Stimulated activated CD8-positive, alpha-beta memory T cell treated with anti-CD3 and anti-CD28 coated beads, Interleukin-7, amount 100 ng/mL, for 4 hours (primary cell): ENCODE measurements around the gene RASSF5.
A peak's percentile ranks its signal among the peaks of the same experiment; 100 is the strongest.
"Not testable (repeated sequence)": the region's sequence is repeated elsewhere in the genome, so short reads cannot be mapped to it uniquely, and the experiment has no call there.

Experiments used
- DNase-seq, 2 donors: peaks; one replicate each; pipeline ENCODE4 v3.0.0-alpha.2; 2020; ENCODE audit warnings: low read depth in 2 of 2

Gene RASSF5

DNA sequence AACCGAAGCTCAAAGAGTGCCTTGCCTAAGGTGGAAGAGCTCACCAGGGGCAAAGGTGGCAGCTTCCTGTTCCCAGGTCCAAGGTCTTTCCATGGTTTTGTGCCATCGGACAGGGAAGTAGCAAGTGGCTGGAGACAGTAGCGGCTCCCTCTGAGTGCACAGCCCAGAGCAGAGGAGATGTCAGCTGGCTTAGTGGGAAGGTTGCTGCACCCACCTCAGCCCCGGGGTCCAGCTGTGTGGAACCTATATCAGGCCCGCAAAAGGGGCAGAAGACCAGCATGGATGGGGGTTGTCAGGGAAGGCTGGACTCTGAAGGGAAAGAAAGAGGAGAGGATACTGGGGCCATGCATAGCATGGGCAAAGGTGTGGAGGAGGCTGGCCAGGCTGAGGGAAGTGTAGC is 30.2 kb upstream of the RASSF5 start:
- no peak for DNase-seq

DNA sequence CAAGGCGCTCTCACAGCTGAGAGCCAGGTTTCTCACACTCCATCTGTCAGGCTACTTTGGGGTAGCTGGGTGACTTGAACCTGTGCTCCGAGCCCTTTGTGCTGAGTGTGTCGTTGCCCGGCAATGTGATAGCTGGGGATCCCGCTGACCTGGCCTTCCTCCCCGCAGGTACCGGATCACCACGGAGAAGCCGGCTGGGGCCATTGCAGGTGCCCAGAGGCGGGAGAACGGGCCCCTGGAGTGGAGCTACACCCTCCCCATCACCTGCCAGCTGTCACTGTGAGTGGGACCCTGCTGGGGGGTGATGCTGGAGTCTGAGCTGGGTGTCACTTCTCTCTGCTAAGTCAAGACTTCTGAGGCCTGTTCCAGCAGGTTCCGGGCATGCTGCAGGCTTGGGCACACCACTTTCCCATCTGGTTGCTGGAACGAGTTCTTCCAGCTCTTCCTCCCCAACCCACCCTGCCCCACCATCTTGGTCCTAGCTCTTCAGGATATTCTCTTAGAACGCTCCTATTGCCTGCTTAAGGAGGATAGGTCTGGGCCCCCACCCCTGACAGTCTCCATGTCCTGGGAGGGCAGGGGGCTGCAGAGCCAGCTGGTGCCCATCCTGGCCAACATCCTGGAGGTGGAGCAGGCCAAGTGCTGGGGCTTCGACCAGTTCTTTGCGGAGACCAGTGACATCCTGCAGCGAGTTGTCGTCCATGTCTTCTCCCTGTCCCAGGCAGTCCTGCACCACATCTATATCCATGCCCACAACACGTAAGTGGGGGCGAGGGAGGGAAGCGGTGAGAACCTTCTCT is 29.6 kb upstream of the RASSF5 start:
- no peak for DNase-seq

DNA sequence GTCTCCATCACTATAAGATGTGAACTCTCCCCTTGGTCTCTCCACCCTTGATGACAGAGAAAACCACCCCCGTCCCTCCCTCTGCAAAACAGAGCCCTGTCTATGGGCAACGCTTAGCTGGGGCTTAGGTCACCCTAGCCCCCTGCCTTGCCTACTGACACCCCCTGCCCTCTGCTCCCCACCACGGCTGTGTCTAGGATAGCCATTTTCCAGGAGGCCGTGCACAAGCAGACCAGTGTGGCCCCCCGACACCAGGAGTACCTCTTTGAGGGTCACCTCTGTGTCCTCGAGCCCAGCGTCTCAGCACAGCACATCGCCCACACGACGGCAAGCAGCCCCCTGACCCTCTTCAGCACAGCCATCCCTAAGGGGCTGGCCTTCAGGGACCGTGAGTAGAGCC is 28.6 kb upstream of the RASSF5 start:
- DNase-seq = no peak

DNA sequence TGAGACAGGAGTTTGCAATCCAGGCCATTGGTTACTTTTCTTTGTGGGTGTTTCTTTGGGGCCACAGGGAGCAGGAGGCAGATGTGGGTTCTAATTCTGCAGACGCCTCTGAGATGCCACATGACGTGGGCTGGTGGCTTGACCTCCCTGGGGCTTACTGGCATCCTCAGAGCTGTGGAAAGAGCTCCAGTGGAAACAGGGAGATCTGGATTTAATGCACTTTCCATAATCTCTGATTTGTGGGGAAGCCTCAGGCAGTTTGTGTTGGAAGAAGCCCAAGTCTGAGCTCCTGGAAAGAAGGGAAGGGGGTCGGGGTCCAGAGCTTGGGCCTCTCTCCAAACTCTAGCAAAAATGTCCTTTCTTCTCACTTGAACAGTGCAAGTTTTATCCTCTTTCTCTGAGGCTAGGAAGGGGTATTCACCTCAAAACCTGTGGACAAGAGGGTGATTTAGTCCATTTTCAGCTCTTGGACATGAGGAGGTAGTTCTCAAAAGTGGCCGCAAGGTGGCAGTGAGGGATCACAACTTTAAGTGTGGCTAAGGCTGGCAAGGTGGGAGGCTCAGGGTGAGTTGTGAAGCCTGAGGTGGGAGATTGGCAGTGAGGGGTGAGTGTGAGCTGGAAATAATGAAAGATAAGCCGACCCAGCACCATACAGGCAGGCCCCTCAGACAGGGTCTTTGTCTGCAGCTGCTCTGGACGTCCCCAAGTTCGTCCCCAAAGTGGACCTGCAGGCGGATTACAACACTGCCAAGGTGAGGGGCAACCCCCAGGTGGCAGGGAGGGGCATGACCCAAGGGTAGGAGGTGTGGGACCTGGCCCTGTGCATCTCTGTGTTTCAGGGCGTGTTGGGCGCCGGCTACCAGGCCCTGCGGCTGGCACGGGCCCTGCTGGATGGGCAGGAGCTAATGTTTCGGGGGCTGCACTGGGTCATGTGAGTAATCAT is 27.9 kb upstream of the RASSF5 start:
- DNase-seq = peak; percentile 47 to 51

DNA sequence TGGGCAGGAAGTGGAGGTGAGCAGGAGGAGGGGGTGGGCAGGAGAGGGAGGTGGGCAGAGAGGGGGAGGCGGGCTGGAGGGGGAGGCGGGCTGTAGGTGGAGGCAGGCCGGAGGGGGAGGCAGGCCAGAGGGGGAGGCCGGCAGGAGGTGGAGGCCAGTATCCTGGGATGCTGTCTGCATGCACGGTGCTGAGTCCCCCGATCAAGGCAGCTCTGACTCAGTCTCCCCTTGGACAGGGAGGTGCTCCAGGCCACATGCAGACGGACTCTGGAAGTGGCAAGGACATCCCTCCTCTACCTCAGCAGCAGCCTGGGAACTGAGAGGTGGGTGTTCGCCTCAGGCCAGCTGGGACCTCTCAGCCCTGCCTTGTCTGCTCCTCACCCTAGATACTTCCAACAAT is 27.1 kb upstream of the RASSF5 start:
- DNase-seq = no peak

DNA sequence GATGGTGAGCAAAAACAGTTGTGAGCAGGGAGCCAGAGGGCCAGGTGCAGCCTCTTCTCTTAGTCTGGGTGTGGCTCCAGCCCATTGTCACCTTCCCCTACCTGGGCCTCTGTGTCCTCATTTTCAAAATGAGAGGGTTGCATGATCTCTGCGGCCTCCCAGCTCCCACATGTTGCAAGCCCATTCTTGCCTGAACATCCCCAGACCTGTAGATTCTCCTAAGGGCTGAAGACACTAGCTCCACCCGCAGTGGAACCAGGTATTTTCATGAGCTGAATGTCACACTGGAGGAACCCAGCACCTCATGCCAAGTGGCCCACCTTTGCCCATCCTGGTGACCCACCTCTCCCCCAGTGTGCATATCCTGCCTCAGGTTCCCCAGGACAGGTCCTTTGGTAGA is 24.7 kb upstream of the RASSF5 start:
- DNase-seq = no peak

DNA sequence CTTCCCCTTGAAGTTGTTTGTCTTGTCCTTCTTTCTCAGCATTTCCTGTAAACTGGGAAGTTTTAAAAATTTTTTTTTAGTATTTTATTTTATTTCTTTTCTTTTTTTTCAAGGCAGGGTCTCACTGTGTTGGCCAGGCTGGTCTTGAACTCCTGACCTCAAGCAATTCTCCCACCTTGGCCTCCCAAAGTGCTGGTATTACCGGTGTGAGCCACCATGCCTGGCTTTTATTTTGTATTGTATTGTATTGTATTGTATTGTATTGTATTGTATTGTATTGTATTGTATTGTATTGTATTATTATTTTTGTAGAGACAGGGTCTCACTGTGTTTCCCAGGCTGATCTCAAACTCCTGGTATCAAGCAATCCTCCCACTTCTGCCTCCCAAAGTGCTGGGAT is 23.5 kb upstream of the RASSF5 start:
- DNase-seq = not testable (repeated sequence)

DNA sequence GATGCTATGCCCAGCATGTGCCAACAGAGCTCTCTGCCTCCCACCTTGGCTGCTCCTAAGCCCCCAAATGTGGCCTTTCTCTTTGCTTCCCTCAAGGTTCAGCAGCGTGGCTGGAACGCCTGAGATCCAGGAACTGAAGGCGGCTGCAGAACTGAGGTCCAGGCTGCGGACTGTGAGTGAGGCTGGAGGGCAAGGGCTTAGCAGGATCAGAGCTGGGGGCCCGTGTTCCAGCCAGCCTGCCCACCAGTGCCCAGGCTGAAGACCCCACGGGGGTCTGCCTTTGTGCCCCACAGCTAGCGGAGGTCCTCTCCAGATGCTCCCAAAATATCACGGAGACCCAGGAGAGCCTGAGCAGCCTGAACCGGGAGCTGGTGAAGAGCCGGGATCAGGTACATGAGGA is 22.4 kb upstream of the RASSF5 start:
- DNase-seq = no peak

DNA sequence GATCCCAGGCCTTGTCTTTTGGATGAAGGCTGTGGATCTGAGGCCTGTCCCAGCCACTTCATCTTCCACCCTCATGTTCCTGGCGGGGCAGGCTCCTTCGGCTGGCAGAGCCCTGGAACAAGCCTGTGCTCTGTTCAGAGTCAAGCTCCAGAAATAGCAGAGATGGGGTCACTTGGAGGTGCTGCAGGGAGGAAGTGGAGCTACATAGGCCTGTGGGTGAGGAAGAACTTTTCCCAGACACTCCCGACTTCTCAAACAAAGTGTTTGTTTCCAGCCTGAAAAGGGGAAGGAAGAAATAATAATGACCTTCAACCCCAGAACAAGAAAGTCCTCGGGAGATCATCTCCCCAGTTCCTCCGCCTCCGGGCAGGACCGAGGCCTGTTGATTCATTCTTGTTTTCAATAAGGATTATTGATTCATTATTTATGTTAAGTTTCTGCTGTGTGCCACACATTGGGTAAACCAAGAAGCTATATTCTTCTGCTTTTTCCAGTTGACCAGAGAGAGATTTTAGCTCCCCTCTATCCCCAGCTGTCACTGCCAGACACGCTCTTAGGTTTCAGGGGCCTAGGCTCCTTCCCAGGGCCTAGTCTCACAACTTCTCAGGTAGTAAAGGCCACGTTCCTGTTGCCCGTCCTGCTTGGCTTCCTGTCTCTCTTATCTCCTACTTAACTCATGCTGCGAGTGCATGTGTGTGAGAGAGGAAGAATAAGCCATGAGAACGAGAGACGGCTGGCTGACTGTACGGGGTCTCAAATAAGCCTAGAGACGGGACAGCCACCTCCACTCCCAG is 20.1 kb upstream of the RASSF5 start:
- DNase-seq = no peak

DNA sequence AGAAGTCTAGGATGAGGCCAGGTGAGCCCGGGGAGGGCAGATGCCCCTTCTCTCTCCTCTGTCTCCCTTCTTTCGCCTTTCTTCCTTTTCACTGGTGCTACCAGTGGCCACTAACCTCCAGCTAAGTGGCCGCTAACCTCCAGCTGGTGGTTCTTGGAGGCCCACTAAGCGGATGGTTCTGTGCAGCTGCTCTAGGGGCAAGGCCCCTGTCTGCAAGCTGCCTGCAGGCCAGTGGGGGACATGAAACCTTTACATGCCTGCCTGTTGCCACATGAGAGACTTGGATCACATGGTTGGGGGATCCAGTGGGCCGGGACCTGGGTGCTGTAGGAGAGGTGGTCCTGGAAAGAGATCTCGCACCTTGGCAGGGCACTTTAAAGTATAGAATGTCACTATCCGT is 19.4 kb upstream of the RASSF5 start:
- no peak for DNase-seq

DNA sequence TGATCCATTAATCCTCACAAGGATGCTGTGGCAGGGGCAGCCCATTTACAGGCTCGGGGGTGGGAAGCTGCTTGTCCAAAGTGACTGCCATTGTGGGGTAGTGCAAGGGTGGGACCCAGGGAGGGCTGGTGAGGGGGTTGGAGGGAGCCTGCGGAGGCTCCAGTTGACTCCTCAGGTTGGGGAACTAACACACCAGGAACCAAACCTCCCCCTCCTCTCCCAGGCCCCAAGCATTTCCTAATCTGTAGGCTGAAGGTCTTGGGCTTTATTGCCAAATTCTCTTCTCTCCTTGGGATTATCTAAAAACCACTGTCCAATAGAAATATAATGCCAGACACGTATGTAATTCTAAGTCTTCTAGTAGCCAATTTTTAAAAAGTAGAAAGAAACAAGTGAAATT is 18.9 kb upstream of the RASSF5 start:
- DNase-seq = no peak

DNA sequence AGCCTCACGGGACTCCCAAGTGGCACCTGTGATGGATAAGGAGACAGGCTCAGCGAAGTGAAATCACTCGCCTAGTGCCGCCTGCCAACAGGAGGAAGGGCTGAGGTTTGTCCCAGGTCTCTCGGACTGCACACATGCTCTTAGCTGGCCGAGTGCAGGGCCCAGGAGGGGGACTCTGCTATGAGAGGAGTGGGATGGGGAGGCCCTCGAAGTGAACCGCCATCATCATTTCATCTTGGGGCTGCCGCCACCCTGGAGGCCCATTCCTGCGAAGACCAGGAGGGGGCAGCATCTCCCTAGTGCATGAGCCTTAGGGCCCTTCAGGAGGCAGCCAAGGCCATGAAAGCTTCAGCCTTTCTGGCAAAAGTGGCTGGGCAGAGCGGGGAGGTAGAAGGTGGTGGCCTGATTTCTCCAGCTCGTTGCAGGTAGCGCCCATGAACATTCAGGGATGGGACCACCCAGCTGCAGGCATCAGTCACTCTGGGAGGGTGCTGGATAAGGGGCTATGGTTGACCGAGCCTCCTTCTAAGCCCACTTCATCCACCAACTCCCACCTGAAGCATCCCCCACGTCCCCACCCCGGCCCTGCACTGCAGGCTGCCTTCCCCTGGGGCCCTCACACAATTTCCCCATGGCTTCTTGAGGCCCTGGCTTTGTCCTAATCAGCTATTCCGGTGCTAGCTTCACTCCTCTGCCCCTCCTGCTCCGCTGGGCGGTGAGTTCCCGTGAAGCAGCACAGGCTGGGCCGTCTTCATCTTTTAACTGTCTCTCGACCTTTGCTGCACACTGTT is 17.2 kb upstream of the RASSF5 start:
- peak; percentile 53 to 56 for DNase-seq

DNA sequence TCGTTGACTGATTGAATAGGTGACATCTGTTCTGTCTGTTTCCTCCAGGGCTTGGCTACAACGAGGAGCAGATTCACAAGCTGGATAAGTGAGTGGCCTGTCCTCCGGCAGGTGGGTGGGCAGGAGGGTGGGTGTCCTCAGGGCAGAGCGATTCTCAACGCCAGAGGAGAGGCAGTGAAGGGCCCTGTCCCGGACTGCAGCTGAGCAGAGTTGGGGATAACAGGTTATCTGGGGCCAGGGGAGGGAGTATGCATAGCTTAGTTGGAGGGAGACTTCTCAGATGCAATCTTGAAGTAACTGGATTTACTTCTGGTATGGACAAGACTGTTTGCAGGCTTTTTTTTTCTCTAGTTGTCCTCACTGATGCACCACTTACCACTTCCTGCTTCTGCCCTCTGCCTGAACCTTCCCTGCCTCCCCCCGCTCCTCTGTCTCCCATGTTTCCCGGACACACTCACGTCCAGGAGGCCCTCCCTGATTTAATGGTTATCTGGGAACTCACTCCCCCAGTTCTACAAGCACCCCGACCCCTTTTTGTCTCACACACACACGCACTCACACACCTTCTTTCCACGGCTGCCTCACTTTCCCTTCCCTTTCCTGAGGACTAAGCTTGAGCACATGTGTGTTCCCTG is 16.4 kb upstream of the RASSF5 start:
- no peak for DNase-seq

DNA sequence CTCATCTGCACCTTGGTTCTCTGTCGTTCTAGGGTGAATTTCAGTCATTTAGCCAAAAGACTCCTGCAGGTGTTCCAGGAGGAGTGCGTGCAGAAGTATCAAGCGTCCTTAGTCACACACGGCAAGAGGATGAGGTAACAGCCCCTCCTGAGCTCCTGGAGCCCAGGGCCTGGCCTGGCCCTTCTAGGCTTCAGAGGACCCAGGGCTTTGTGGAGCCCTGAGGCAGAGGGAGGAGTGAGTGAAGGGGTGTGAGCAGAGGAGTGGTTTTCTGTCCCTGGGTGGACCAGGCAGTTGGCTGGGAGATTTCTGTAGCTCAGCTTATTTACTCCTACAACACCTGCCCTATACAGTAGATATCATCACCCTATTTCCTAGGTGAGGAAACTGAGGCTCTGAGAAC is 15.7 kb upstream of the RASSF5 start:
- DNase-seq = no peak

DNA sequence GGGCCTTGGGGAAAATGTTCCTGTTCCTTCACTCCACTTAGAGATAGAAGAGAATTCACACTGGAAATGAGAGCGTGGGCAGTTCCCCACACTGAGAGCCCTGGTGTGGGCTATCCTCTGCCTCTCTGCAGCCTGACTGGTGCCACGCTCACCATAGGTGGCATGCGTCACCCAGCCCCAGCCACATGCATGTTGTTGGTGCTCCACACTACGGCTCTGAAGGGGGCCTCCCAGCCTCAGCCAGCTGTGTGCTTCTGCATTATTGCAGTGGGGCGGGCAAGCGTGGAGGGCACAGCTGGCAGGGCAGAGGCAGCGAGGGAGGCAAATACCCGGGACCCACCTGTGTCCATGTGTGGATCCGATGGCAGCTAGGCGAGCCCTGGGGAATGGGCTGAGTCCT is 14.7 kb upstream of the RASSF5 start:
- DNase-seq = no peak

DNA sequence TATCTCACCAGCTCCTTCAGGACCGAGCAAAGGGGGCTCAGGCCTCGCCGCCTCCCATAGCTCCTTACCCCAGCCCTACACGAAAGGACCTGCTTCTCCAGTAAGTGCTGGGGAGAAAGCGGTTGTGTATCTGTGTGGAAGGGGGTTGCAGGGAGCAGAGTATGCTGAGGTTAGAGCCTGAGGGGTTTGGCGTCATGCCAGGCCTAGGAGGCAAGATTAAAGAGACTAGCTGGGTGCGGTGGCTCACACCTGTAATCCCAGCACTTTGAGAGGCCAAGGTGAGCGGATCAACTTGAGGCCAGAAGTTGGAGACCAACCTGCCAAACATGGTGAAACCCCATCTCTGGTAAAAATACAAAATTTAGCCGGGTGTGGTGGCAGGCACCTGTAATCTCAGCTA is 14.1 kb upstream of the RASSF5 start:
- DNase-seq = no peak

DNA sequence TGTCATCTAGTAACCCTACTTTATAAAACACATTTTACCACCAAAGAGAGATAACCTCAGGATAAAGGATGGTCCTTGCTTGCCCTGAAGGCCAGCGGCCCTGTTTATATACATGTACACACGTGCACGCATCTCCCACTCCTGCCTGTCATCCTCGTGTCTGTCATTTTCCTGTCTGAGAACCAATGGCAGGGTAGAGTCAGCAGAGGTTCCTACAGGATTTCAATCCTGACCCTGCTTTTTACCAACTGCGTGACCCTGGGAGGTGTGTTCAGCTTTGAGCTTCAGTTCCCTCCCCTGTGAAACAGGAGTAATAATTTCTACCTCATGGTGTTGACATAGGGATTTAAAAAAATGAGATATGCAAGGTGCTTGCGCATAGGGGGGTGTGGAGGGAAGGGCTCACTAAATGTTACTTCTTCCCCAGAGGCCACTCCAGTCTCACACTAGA is 12.3 kb upstream of the RASSF5 start:
- DNase-seq = no peak

DNA sequence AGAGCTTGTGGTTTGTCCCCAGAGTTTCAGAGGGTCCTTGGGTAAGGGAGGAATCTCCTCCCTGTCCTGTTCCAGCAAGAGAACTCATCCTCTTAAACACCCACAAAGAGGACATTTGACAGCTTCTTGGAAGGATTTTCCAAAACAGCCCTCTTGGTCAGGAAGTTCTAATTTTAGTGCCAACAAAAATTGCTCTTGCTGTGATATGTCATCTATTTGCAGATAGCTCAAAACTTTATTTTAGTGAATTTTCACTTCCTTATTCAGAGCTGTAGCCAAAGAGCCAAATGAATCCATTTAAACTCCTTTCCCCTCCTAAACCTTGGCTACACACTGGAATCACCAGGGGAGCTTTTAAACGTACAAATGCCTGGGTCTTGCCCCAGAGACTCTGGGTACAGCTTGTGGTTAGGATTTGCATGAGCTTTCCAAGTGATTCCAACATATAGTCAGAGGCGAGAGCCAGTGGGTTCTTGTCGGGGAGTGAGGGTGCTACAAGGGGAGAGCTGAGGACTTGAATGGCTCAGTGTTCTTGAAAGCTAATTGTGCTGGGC is 11.8 kb upstream of the RASSF5 start:
- no peak for DNase-seq

DNA sequence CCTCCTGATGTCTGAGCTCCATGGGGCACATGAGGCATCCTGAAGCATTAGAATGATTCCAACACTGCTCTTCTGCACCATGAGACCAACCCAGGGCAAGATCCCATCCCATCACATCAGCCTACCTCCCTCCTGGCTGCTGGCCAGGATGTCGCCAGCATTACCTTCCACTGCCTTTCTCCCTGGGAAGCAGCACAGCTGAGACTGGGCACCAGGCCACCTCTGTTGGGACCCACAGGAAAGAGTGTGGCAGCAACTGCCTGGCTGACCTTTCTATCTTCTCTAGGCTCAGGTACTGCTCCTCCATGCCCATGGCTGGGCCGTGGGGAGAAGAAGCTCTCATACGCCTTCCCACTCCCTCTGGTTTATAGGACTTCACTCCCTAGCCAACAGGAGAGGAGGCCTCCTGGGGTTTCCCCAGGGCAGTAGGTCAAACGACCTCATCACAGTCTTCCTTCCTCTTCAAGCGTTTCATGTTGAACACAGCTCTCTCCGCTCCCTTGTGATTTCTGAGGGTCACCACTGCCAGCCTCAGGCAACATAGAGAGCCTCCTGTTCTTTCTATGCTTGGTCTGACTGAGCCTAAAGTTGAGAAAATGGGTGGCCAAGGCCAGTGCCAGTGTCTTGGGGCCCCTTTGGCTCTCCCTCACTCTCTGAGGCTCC is 11.1 kb upstream of the RASSF5 start:
- no peak for DNase-seq

DNA sequence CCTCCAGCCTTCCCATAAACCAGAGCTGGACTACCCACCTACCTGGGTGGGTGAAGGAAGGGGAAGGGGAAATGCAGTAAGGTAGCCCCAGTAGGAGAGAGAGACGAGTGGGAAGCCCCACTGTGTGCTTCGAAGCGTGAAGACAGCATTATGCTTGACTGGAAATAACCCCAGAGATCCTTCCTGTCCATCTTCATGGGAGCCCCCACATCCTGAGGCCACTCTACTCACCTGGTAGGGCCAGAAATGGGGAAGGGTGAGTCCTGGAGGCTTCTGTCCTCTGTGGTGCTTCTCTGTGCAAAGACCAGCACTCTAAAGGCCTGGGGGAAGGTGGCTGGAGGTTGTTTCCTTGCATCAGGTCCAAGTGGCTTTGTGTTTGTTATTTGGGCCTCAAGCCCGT is 10.0 kb upstream of the RASSF5 start:
- DNase-seq = no peak
